Panc1 (cell line): Measurements from ENCODE around the gene SNX12. TPM values are rescaled to one million over a fixed set of nuclear protein-coding genes. Genes with fewer than 3 reads are reported as not detected.

Experiments
- ATAC-seq: fragments of 200-7000 bp; cut with Tn5 transposase; 2 replicates; pipeline ENCODE4 v1.9.1; 2020; ENCODE audit warnings: mild to moderate bottlenecking, moderate library complexity
- BruUV-seq: library from RNA; stranded (reverse); fragments of 400-500 nt; replicated peaks from 2 replicates; lab custom pipeline; 2021; lab: Mats Ljungman, UMichigan
- CTCF ChIA-PET: fragments of 300-600 bp; sonication (Branson Sonifier 250); formaldehyde crosslinking; loops from one replicate; lab custom pipeline; 2022; ENCODE audit warnings: antibody characterized with exemption; lab: Charles Lee
- POLR2A ChIA-PET: fragments of 300-600 bp; sonication (Branson Sonifier 250); formaldehyde crosslinking; loops from one replicate; lab custom pipeline; 2022; ENCODE audit warnings: antibody characterized with exemption; lab: Charles Lee
- DNase-seq: peaks from one replicate; pipeline ENCODE4 v3.0.0-alpha.2; 2010; ENCODE audit warnings: low read depth, low spot score
- H3K27ac ChIP-seq: 2 replicates; pipeline ENCODE4 v1.5.1; 2011; ENCODE audit warnings: mild to moderate bottlenecking, low read length, inconsistent platforms
- H3K27me3 ChIP-seq: fragments of 200-500 bp; sonication (Bioruptor generic); 2 replicates; pipeline ENCODE4 v1.6.0; 2014; ENCODE audit warnings: low read length, inconsistent platforms; ENCODE audit not compliant: control insufficient read depth, insufficient read depth
- H3K36me3 ChIP-seq: fragments of 200-500 bp; sonication (Bioruptor generic); 2 replicates; pipeline ENCODE4 v1.5.1; 2014; ENCODE audit warnings: inconsistent platforms, mild to moderate bottlenecking, low read length, moderate library complexity; ENCODE audit not compliant: control insufficient read depth, insufficient read depth
- H3K4me1 ChIP-seq: 2 replicates; pipeline ENCODE4 v1.5.1; 2011; ENCODE audit warnings: inconsistent platforms, mild to moderate bottlenecking, low read length, moderate library complexity; ENCODE audit not compliant: control insufficient read depth, insufficient read depth
- H3K4me3 ChIP-seq, 2 experiments: 2 replicates each; pipeline ENCODE4 v1.5.1; 2011 to 2012; ENCODE audit warnings: low read depth in 2 of 2, low read length in 2 of 2, mild to moderate bottlenecking in 2 of 2, inconsistent platforms in 1 of 2, moderate library complexity in 1 of 2
- H3K9me3 ChIP-seq: fragments of 200-500 bp; sonication (Bioruptor generic); 2 replicates; pipeline ENCODE4 v1.5.1; 2014; ENCODE audit warnings: low read depth, mild to moderate bottlenecking, inconsistent platforms, low read length, moderate library complexity; ENCODE audit not compliant: control insufficient read depth, insufficient read depth
- POLR2AphosphoS5 ChIP-seq: IDR thresholded peaks from 2 replicates; pipeline ENCODE4 v1.6.1; 2012; ENCODE audit warnings: mild to moderate bottlenecking, low read depth, low read length, moderate library complexity
- SIN3A ChIP-seq: IDR thresholded peaks from 2 replicates; pipeline ENCODE4 v1.6.1; 2012; ENCODE audit warnings: low read depth, mild to moderate bottlenecking, low read length, moderate library complexity, borderline replicate concordance; ENCODE audit not compliant: insufficient read depth
- TCF7L2 ChIP-seq: IDR thresholded peaks from 2 replicates; pipeline ENCODE4 v1.6.1; 2011; ENCODE audit warnings: mild to moderate bottlenecking, low read depth, low read length, inconsistent platforms
- in situ Hi-C: cut with HindIII; loops from 2 replicates; pipeline ENCODE4 v1.10.0; 2016; ENCODE audit warnings: low sequenced_read_pairs, low pct_unique_long_range_greater_than_20kb
- intact Hi-C: fragments of 100-400 bp; cut with micrococcal nuclease; formaldehyde crosslinking; loops from one replicate; pipeline ENCODE4 v1.10.0; 2022; ENCODE audit not compliant: unreplicated experiment
- total RNA-seq: library from RNA; stranded (reverse); gene quantifications from one replicate; pipeline ENCODE4 v1.2.1, GENCODE V29; 2021; ENCODE audit not compliant: unreplicated experiment
- TF ChIP-seq, protein P1 (sequence below), 2 experiments: IDR thresholded peaks; 2 replicates each; pipeline ENCODE4 v1.6.1; 2011 to 2012; ENCODE audit warnings: low read depth in 2 of 2, control low read depth in 1 of 2, low read length in 1 of 2, mild to moderate bottlenecking in 1 of 2, moderate library complexity in 1 of 2; ENCODE audit not compliant: insufficient read depth in 1 of 2
- TF ChIP-seq, protein P2 (sequence below): fragments of 450-650 bp; IDR thresholded peaks from 2 replicates; pipeline ENCODE4 v1.5.1; 2017; ENCODE audit warnings: mild to moderate bottlenecking

SNX12 gene
- total RNA-seq, 1 experiment from 2014 or later, result 117 TPM

DNA sequence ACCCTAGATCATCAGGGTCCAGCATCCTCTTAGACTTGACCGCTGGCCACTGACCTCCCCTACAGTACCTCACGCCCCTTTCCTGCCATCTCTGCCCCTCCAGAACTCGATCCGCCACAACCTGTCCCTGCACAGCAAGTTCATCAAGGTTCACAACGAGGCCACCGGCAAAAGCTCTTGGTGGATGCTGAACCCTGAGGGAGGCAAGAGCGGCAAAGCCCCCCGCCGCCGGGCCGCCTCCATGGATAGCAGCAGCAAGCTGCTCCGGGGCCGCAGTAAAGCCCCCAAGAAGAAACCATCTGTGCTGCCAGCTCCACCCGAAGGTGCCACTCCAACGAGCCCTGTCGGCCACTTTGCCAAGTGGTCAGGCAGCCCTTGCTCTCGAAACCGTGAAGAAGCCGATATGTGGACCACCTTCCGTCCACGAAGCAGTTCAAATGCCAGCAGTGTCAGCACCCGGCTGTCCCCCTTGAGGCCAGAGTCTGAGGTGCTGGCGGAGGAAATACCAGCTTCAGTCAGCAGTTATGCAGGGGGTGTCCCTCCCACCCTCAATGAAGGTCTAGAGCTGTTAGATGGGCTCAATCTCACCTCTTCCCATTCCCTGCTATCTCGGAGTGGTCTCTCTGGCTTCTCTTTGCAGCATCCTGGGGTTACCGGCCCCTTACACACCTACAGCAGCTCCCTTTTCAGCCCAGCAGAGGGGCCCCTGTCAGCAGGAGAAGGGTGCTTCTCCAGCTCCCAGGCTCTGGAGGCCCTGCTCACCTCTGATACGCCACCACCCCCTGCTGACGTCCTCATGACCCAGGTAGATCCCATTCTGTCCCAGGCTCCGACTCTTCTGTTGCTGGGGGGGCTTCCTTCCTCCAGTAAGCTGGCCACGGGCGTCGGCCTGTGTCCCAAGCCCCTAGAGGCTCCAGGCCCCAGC lies 32.7 kb upstream of the SNX12 start:
- ChIA-PET POLR2A (no interaction called here), CTCF (no interaction called here)
- Histone ChIP-seq H3K4me3 (no peak overlapping the region), H3K36me3 (no peaks in the 10 kb centered on the region), H3K9me3 (no peaks in the 10 kb centered on the region), H3K4me1 (peaks cover 4% of the 10 kb centered on the region; the same call in 1 of the 2 replicates), H3K27ac (no peak overlapping the region), H3K27me3 (peaks cover 4% of the 10 kb centered on the region)
- TF ChIP-seq SIN3A, result no peak
- no peak for TF ChIP-seq TCF7L2
- TF ChIP-seq, protein P1, sequence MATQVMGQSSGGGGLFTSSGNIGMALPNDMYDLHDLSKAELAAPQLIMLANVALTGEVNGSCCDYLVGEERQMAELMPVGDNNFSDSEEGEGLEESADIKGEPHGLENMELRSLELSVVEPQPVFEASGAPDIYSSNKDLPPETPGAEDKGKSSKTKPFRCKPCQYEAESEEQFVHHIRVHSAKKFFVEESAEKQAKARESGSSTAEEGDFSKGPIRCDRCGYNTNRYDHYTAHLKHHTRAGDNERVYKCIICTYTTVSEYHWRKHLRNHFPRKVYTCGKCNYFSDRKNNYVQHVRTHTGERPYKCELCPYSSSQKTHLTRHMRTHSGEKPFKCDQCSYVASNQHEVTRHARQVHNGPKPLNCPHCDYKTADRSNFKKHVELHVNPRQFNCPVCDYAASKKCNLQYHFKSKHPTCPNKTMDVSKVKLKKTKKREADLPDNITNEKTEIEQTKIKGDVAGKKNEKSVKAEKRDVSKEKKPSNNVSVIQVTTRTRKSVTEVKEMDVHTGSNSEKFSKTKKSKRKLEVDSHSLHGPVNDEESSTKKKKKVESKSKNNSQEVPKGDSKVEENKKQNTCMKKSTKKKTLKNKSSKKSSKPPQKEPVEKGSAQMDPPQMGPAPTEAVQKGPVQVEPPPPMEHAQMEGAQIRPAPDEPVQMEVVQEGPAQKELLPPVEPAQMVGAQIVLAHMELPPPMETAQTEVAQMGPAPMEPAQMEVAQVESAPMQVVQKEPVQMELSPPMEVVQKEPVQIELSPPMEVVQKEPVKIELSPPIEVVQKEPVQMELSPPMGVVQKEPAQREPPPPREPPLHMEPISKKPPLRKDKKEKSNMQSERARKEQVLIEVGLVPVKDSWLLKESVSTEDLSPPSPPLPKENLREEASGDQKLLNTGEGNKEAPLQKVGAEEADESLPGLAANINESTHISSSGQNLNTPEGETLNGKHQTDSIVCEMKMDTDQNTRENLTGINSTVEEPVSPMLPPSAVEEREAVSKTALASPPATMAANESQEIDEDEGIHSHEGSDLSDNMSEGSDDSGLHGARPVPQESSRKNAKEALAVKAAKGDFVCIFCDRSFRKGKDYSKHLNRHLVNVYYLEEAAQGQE (IDR thresholded peaks at IDR 0.05; ENCODE audit: insufficient read depth in 1 of 2, low read depth in 2 of 2, low read length in 1 of 2), result no peak
- no peak for TF ChIP-seq POLR2AphosphoS5
- TF ChIP-seq, protein P2, sequence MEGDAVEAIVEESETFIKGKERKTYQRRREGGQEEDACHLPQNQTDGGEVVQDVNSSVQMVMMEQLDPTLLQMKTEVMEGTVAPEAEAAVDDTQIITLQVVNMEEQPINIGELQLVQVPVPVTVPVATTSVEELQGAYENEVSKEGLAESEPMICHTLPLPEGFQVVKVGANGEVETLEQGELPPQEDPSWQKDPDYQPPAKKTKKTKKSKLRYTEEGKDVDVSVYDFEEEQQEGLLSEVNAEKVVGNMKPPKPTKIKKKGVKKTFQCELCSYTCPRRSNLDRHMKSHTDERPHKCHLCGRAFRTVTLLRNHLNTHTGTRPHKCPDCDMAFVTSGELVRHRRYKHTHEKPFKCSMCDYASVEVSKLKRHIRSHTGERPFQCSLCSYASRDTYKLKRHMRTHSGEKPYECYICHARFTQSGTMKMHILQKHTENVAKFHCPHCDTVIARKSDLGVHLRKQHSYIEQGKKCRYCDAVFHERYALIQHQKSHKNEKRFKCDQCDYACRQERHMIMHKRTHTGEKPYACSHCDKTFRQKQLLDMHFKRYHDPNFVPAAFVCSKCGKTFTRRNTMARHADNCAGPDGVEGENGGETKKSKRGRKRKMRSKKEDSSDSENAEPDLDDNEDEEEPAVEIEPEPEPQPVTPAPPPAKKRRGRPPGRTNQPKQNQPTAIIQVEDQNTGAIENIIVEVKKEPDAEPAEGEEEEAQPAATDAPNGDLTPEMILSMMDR, result no peak
- BruUV-seq, result no TSS peak
- ATAC-seq, result no peak
- no peak for DNase-seq
- in situ Hi-C loops, result no loop called here
- intact Hi-C loops, result no loop called here

DNA sequence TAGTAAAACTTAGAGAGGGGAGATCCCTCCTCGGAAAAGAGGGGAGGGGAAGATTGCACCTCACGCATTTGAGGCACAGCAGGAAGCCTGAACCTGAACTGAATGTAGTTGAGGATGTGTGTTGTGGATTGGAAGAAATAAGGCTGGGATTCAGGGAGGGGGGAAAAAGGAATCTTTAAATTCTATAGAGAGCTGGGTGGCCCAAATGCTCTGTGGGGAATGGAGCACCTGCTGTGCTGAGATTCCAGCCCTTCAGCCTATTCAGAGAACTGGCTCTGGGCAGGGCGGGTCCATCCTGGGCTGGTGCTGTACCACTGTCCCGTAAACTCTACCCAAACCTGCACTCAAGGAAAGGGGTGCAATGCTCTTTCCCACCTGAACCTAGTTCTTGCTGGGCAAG lies 31.6 kb upstream of the SNX12 start:
- H3K9me3 ChIP-seq, result no peaks in the 10 kb centered on the region
- DNase-seq, result no peak
- in situ Hi-C loops, result no loop called here
- H3K27ac ChIP-seq, result no peak overlapping the region
- no peak for TF ChIP-seq SIN3A
- TF ChIP-seq, protein P2, result no peak
- TF ChIP-seq POLR2AphosphoS5, result no peak
- no peak for TF ChIP-seq TCF7L2
- TF ChIP-seq, protein P1 (IDR thresholded peaks at IDR 0.05; ENCODE audit: insufficient read depth in 1 of 2, low read depth in 2 of 2, low read length in 1 of 2), result no peak
- POLR2A ChIA-PET, result no interaction called here
- H3K36me3 ChIP-seq, result no peaks in the 10 kb centered on the region
- CTCF ChIA-PET, result interaction anchor here (1.0 kb wide), 1 partner anchor 78 kb away, joined by 4 read pairs; no protein-coding TSS in a partner anchor
- intact Hi-C loops, result loop anchor here (5.0 kb wide), 1 partner anchor 78 kb away; no protein-coding TSS in a partner anchor
- H3K4me1 ChIP-seq, result peaks cover 4% of the 10 kb centered on the region; the same call in 1 of the 2 replicates
- peaks cover 4% of the 10 kb centered on the region for H3K27me3 ChIP-seq
- ATAC-seq, result no peak
- no peak overlapping the region for H3K4me3 ChIP-seq
- no TSS peak for BruUV-seq
